ENCODE measurements around the gene GAST. TPM values are rescaled to one million over a fixed set of nuclear protein-coding genes. Genes with fewer than 3 reads are reported as not detected.
A peak's percentile ranks its signal among the peaks of the same experiment; 100 is the strongest.
"Not testable (repeated sequence)": the region's sequence is repeated elsewhere in the genome, so short reads cannot be mapped to it uniquely, and the experiment has no call there.

Gene GAST
- total RNA-seq, 1 experiment from 2014 or later: not detected

DNA sequence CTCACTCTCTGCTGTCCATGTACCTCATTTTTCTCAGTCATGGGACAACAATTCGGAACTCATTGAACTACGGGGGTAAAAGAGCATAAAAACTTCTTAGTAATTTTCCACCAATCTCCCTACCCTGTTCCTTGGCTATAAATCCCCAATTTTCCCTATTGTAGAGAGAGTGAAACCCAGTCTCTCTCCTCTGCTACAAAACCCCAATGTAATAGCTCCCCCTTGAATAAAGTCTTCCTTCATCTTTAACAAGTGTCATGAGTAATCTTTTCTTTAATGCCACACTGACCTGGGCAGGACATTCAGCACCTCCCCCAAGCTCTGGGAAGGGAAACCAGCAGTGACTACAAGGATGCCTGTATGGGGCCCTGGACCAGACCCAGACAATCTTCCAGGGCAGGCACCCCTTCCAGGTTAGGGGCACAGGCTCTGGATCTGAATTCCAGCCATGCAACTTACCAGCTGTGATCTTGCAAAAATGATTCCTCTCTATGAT, 33.7 kb upstream of the GAST start:
- Histone ChIP-seq H3K27ac (peak overlapping the region; percentile 73), H3K27me3 (replicated peaks) (no peaks in the 10 kb centered on the region), H3K4me3 (peak overlapping the region; percentile 10), H3K4me1 (replicated peaks) (peaks cover 15% of the 10 kb centered on the region), H3K9me3 (replicated peaks) (no peaks in the 10 kb centered on the region), H3K36me3 (no peaks in the 10 kb centered on the region)
- no peak for DNase-seq (ENCODE audit: low read depth in 1 of 2, low spot score in 2 of 2)

DNA sequence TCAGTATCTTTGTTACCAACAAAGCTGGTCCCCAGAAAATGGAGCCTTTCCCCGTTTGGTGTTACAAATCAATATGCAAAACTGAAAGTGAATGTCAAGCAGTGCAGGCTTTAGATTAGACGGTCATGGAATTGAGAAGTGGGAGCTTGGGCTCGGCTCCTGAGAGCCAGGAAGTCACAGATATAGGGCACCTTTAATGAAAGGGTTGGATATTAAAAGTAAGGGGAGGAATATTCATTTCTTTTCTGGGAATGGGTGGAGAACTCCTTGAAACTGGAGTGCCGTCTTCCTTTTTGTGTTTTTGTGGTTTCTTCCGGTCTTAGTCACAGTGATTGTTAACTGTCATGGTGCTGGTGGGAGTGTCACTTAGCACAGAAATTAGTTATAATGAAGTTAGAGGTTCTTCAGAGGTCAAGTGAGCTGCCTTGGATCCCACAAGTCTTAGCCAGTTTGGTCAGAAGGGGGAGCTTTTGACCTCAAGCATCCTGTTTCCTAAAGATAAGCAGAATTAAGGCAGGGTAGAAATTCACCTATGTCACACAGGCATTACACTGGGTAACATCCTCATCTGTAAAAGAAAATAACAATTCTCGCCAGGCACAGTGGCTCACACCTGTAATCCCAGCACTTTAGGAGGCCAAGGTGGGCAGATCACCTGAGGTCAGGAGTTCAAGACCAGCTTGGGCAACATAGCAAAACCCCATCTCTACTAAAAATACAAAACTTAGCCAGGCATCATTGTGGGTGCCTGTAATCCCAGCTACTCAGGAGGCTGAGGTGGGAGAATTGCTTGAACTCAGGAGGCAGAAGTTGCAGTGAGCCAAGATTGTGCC, 33.0 kb upstream of the GAST start:
- peaks cover 15% of the 10 kb centered on the region for H3K4me1 ChIP-seq (replicated peaks)
- DNase-seq (ENCODE audit: low read depth in 1 of 2, low spot score in 2 of 2): peak in 1 of 2 experiments; percentile 71
- no peaks in the 10 kb centered on the region for H3K9me3 ChIP-seq (replicated peaks)
- H3K36me3 ChIP-seq: no peaks in the 10 kb centered on the region
- H3K27me3 ChIP-seq (replicated peaks): no peaks in the 10 kb centered on the region
- H3K4me3 ChIP-seq: peak overlapping the region; percentile 10
- peak overlapping the region; percentile 73 for H3K27ac ChIP-seq

DNA sequence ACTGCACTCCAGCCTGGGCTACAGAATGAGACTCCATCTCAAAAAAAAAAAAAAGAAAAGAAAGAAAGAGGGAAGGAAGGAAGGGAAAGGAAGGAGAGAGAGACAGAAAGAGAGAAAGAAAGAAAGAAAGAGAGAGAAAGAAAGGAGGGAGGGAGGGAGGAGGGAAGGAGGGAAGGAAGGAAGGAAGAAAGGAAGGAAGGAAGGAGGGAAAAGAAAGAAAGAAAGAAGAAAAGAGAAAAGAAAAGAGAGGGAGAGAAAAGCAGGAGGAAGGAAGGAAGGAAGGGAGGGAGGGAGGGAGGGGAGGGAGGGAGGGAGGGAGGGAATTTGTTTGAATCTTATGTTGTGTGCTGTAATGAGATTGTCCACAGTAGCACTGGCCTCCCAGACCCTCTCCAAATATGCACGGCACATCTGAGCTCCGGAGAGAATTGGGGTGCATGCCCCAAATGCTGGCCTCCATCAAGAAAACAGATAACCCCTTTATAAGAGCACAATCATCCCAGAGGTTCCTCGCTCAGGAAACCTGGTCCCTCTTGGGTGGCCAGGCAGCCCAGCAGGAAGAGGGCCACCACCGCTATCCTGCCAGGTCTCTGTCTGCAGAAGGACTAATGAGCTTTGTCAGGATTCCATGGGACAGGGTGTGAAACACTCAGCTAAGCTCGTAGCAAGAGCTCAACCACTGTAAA, 32.2 kb upstream of the GAST start:
- peaks cover 15% of the 10 kb centered on the region for H3K4me1 ChIP-seq (replicated peaks)

DNA sequence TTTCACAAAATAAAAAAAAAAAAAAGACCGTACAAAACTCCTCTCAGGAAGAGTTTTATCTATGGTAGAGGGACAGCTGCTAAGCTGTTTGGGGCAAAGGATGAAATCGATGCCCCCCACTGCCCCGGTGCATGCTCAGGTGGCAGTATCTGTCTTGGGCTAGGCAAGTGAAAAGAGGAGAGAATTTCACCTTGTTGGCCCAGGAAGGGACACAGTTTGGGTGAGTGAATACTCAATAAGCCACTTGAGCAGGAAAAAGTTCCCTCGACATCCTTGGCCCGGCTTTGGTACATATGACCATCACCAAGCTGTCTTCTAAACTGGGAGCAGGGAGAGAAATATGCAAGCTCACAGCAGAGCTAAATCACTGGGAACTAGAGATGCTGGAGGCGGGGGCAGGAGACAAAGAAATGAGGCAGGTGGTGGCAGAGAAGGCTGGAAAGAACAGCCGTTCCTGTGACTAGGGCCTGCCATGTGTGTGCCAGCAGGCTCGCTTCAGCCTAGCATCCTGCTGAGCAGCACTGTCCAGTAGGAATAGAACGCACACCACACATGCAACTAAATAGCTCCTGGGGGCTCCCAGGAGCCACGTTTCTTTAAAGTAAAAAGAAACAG, 31.6 kb upstream of the GAST start:
- Histone ChIP-seq H3K4me1 (replicated peaks) (peaks cover 15% of the 10 kb centered on the region), H3K27ac (no peak overlapping the region), H3K36me3 (no peaks in the 10 kb centered on the region), H3K27me3 (replicated peaks) (no peaks in the 10 kb centered on the region), H3K9me3 (replicated peaks) (no peaks in the 10 kb centered on the region), H3K4me3 (no peak overlapping the region)
- DNase-seq (ENCODE audit: low read depth in 1 of 2, low spot score in 2 of 2): no peak

More for the DNA sequence above, 32.2 kb upstream of the GAST start:
- Histone ChIP-seq H3K4me3 (no peak overlapping the region), H3K36me3 (no peaks in the 10 kb centered on the region), H3K27ac (no peak overlapping the region; the same call in 1 of the 2 replicates), H3K9me3 (replicated peaks) (no peaks in the 10 kb centered on the region), H3K27me3 (replicated peaks) (no peaks in the 10 kb centered on the region)
- no peak for DNase-seq (ENCODE audit: low read depth in 1 of 2, low spot score in 2 of 2)

DNA sequence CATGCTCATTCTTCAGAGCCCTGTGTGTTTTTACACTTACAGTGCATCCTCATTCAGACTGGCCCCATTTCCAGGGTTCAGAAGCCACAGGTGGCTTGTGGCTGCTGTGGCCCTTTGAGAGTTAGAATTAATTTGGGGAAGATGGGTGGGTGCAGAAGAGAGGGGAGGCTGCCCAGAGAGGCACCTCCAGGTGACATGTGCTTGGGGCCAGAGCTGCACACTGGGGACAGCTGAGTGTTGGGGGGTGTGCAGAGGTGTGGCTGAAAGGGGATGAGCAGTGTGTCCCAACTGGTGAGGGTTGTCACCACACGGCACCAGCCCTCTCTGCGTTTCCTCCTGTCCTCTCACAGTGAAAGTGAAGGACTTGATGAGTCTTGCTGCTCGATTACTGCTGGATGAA, 30.4 kb upstream of the GAST start:
- H3K27me3 ChIP-seq (replicated peaks): no peaks in the 10 kb centered on the region
- DNase-seq (ENCODE audit: low read depth in 1 of 2, low spot score in 2 of 2): no peak
- H3K36me3 ChIP-seq: no peaks in the 10 kb centered on the region
- peaks cover 15% of the 10 kb centered on the region for H3K4me1 ChIP-seq (replicated peaks)
- no peaks in the 10 kb centered on the region for H3K9me3 ChIP-seq (replicated peaks)
- H3K4me3 ChIP-seq: no peak overlapping the region
- no peak overlapping the region for H3K27ac ChIP-seq

DNA sequence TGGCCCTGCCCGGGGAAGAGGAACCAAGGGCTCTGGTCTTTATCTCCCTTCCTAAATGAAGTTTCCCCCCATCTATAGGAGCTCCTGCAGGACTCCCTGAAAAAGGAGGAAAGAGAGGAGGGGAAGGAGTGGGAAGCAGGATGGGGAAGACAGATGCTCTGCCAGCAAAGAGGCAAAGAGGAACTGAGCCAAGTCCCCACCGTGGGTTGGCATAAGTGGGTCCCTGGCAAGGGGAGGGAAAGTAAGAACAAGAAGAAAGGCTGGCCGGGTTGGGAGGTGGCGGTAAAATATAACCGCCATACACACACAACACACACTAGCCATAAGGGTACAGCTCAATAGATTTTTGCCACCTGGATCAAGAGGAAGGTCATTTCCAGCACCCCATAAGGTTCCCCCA, 29.5 kb upstream of the GAST start:
- H3K9me3 ChIP-seq (replicated peaks): no peaks in the 10 kb centered on the region
- no peak overlapping the region for H3K4me3 ChIP-seq
- H3K27ac ChIP-seq: no peak overlapping the region
- DNase-seq (ENCODE audit: low read depth in 1 of 2, low spot score in 2 of 2): no peak
- H3K27me3 ChIP-seq (replicated peaks): no peaks in the 10 kb centered on the region
- no peaks in the 10 kb centered on the region for H3K36me3 ChIP-seq
- H3K4me1 ChIP-seq (replicated peaks): peaks cover 15% of the 10 kb centered on the region

DNA sequence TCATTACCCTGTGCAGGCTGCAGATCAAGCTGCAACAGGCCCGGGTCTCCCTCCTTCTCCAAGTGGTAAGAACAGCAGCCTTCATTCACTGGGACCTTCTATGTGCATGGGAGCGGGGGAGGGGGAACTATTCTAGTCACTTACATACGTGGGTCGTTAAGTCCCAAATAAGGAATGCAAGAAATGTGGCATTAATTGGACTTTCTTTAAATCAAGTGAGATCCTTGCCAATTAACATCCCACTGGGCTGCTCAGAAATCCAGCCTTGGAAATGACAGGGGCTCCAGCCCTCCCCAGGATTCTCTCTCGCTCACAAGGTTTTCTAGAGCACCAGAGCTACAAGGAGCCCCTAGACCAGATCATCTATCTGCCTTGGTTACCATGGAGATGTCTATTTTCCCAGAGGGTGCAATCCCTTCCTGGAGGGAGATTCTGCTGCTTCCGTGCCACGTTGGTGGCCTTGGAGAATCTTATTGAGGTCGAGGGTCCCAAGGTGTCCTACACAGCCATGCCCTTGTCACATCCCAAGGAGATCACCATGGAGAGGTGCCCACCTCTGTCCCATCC, 28.6 kb upstream of the GAST start:
- no peak for DNase-seq (ENCODE audit: low read depth in 1 of 2, low spot score in 2 of 2)
- no peaks in the 10 kb centered on the region for H3K36me3 ChIP-seq
- H3K27ac ChIP-seq: no peak overlapping the region

DNA sequence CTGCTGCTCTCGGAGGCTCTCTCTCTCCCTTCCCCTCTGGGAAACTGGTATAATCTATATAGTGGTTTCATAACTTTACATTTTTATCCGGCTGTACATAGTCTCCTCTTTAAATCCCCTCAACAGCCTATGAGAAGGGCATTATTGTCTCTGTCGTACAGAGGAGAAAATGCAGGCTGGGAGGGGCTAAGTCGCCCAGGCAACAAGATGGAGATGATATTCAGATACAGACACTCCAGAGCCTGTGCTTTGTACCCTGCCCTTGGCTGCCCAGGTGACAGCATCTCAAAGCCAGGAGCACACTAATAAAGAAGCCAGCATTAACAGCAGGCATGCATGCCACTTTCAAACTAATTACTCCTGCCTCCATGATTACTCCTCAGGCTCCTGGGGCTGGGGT, 28.1 kb upstream of the GAST start:
- H3K27me3 ChIP-seq (replicated peaks): no peaks in the 10 kb centered on the region
- peaks cover 4% of the 10 kb centered on the region for H3K36me3 ChIP-seq
- H3K4me3 ChIP-seq: no peak overlapping the region
- no peak for DNase-seq (ENCODE audit: low read depth in 1 of 2, low spot score in 2 of 2)
- H3K9me3 ChIP-seq (replicated peaks): 0 out of 2 replicates have a peak, but pooled peaks cover 2% of the 10 kb centered on the region
- peaks cover 9% of the 10 kb centered on the region for H3K4me1 ChIP-seq (replicated peaks)
- no peak overlapping the region for H3K27ac ChIP-seq

More for the DNA sequence above, 28.6 kb upstream of the GAST start:
- Histone ChIP-seq H3K4me3 (no peak overlapping the region), H3K4me1 (replicated peaks) (peaks cover 14% of the 10 kb centered on the region), H3K9me3 (replicated peaks) (no peaks in the 10 kb centered on the region), H3K27me3 (replicated peaks) (no peaks in the 10 kb centered on the region)

DNA sequence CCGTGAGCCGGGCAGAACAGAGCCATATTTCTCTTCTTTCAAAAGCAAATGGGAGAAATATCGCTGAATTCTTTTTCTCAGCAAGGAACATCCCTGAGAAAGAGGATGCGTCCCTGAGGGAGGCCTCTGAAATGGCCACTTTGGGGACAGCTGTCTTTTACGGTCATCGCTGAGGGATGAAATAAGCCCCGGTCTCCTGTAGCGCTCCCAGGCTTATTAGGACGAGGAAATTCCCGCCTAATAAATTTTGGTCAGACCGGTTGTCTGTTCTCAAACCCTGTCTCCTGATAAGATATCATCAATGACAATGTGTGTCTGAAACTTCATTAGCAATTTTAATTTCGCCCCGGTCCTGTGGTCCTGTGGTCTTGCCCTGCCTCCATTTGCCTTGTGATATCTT, 26.4 kb upstream of the GAST start:
- peaks cover 13% of the 10 kb centered on the region; the same call in 1 of the 2 replicates for H3K4me1 ChIP-seq (replicated peaks)
- H3K36me3 ChIP-seq: peaks cover 21% of the 10 kb centered on the region
- not testable (repeated sequence) for H3K27me3 ChIP-seq (replicated peaks); DNase-seq (ENCODE audit: low read depth in 1 of 2, low spot score in 2 of 2); H3K9me3 ChIP-seq (replicated peaks); H3K27ac ChIP-seq; H3K4me3 ChIP-seq

DNA sequence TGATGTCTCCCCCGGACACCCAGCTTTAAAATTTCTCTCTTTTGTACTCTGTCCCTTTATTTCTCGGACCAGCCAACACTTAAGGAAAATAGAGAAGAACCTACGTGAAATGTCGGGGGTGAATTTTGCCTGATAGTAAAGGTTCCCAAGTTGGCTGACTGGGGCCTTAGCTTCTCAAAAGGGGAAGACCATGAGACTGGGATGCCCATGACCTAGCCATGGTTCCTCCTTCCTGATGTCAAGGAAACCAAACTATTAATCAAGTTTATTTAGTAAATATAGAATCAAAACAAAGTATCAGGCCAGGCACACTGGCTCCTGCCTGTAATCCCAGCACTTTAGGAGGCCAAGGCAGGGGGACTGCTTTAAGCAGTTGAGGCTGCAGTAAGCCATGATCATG, 25.9 kb upstream of the GAST start:
- Histone ChIP-seq H3K36me3 (peaks cover 26% of the 10 kb centered on the region), H3K27me3 (replicated peaks) (no peaks in the 10 kb centered on the region), H3K4me3 (no peak overlapping the region), H3K9me3 (replicated peaks) (0 out of 2 replicates have a peak, but pooled peaks cover 2% of the 10 kb centered on the region), H3K27ac (no peak overlapping the region), H3K4me1 (replicated peaks) (peaks cover 13% of the 10 kb centered on the region; the same call in 1 of the 2 replicates)
- DNase-seq (ENCODE audit: low read depth in 1 of 2, low spot score in 2 of 2): no peak

DNA sequence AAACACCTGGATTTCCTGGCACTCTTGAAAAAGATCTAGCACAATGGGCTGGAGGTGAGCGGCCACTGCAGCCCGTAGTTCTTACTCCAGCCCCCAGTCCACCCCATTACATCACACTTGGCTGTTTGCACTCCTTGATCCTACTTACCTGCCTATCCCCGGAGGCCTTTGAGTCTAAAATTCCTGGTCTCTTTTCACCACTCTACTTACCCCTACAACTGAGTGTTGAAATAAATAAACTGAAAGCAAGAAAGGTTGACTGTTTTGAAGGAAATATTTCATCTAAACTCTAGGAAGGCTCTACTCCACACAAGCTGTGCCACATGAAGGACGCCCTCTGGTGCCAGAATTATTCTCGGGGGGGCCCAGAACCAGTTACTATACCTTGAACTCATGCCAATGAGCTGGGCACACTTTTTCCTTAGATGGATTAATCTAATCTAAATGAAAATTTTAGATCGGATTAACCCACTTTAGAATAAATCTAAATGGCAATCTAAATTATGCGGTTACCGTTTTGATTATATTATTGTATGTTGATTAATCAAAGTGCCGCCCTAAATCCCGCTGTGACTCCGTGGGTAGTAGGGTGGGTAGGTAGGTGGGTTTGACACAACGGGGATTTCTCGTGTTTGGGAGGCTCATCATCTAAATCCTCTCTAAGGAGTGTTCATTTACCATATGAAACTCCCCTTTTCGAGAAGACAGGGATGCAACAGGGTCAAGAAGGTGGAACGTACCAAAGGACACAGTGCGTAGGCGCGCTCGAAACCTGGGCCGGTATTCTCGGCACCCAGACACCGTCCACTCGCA, 24.1 kb upstream of the GAST start:
- Histone ChIP-seq H3K36me3 (peaks cover 44% of the 10 kb centered on the region), H3K4me3 (peak overlapping the region; percentile 96), H3K27me3 (replicated peaks) (no peaks in the 10 kb centered on the region; the same call in 1 of the 2 replicates), H3K9me3 (replicated peaks) (peaks cover 2% of the 10 kb centered on the region; the same call in 1 of the 2 replicates), H3K27ac (peak overlapping the region; percentile 20; the same call in 1 of the 2 replicates), H3K4me1 (replicated peaks) (peaks cover 13% of the 10 kb centered on the region; the same call in 1 of the 2 replicates)
- DNase-seq (ENCODE audit: low read depth in 1 of 2, low spot score in 2 of 2): no peak

DNA sequence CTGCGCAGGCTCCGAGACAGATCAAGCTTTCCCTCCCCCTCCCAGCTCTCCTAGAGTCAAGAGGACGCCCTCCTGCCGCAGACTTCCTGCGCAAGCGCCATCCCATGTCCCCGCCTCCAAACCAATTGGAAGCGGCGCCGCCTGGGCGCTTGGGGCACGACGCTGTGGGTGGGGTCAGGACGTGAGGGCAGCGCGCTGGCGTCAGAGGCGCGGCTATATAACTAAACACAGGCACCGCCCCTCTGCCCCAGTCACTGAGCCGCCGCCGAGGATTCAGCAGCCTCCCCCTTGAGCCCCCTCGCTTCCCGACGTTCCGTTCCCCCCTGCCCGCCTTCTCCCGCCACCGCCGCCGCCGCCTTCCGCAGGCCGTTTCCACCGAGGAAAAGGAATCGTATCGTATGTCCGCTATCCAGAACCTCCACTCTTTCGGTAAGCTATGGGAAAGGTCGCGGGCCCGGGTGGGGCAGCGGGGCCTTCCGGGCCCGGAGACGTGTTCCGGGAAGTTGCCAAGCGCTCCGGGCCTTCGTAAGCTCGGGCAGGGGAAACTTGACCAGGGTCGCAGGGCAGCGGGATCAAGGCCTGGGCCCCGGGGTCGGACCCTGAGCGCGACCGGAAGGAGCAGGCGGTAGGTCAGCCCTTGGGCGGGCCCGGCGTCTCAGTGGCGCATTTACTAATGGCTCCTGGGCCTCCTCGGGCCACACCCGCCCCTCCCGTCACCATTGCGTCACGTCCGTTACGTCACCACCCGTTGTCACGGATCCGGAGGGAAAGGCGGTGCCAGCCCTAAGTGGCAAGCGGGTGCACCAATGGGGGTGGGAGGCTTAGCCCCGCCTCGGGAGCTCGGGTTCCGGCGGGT, 23.3 kb upstream of the GAST start, which contains the start of gene EIF1:
Gene EIF1 (plus strand): TSS at position 245 of the 856 bp plus-strand sequence. CDS start 154 bp downstream, at position 399.
- DNase-seq (ENCODE audit: low read depth in 1 of 2, low spot score in 2 of 2): peak; percentile 99

More for the DNA sequence above, 23.3 kb upstream of the GAST start, which contains the start of gene EIF1:
- H3K27ac ChIP-seq: peak within 1 kb of the TSS; percentile 100
- H3K4me1 ChIP-seq (replicated peaks): peaks cover 13% of the 10 kb centered on the region; the same call in 1 of the 2 replicates
- H3K27me3 ChIP-seq (replicated peaks): no peaks in the 10 kb centered on the region; the same call in 1 of the 2 replicates
- H3K9me3 ChIP-seq (replicated peaks): peaks cover 2% of the 10 kb centered on the region; the same call in 1 of the 2 replicates
- peaks cover 52% of the 10 kb centered on the region for H3K36me3 ChIP-seq
- H3K4me3 ChIP-seq: peak within 1 kb of the TSS; percentile 96
